ENCODE results near the gene ZFP64. TPM values are rescaled to one million over a fixed set of nuclear protein-coding genes. Genes with fewer than 3 reads are reported as not detected.
A peak's percentile ranks its signal among the peaks of the same experiment; 100 is the strongest.

Gene ZFP64
- total RNA-seq, result 23.6 to 25.9 TPM (median 24.7 TPM) in 3 replicates

- DNase-seq (ENCODE audit: low spot score in 2 of 2, unreplicated experiment in 2 of 2), result peak; percentile 52 to 78
- H3K9me3 Mint-ChIP-seq, result no peaks in the 10 kb centered on the region
- H3K27me3 Mint-ChIP-seq (ENCODE audit: low read depth), result no peaks in the 10 kb centered on the region
- peaks cover 4% of the 10 kb centered on the region for H3K36me3 Mint-ChIP-seq
- H3K4me1 Mint-ChIP-seq, result peaks cover 20% of the 10 kb centered on the region
- peak within 1 kb of the TSS; percentile 93 for H3K27ac Mint-ChIP-seq
- TF ChIP-seq, protein P1, sequence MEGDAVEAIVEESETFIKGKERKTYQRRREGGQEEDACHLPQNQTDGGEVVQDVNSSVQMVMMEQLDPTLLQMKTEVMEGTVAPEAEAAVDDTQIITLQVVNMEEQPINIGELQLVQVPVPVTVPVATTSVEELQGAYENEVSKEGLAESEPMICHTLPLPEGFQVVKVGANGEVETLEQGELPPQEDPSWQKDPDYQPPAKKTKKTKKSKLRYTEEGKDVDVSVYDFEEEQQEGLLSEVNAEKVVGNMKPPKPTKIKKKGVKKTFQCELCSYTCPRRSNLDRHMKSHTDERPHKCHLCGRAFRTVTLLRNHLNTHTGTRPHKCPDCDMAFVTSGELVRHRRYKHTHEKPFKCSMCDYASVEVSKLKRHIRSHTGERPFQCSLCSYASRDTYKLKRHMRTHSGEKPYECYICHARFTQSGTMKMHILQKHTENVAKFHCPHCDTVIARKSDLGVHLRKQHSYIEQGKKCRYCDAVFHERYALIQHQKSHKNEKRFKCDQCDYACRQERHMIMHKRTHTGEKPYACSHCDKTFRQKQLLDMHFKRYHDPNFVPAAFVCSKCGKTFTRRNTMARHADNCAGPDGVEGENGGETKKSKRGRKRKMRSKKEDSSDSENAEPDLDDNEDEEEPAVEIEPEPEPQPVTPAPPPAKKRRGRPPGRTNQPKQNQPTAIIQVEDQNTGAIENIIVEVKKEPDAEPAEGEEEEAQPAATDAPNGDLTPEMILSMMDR (IDR thresholded peaks at IDR 0.05; ENCODE audit: unreplicated experiment), result no peak
- H3K4me3 Mint-ChIP-seq, result peak within 1 kb of the TSS; percentile 90
Observed at GRCh38 chr20:52191132-52191915, at the start of gene ZFP64. Gene ZFP64, minus strand, starts transcription at chr20:52191779. Its CDS starts 143 bp downstream, at chr20:52191636.

DNA sequence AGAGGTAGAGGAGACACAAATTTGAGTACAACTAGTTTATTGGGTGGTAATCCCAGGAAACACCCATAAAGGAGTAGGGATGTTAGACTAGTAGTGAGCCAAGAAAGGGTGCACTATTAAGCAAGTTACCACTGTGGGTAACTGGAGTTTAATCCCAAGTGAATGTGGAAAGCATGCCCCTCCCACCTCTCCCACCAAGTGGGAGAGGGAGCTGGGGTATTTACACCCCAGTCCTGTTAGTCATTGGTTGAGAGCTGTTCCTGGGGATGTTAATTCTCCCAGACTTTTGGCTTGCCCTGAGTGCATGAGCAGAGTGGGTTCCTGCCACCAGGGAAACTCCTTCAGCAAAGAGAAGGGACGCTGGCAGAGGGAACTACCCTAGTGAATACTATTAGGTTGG is 49.2 kb upstream of the ZFP64 start:
- H3K36me3 Mint-ChIP-seq, result no peaks in the 10 kb centered on the region
- H3K9me3 Mint-ChIP-seq, result no peaks in the 10 kb centered on the region
- no peak overlapping the region for H3K4me3 Mint-ChIP-seq
- TF ChIP-seq, protein P1 (IDR thresholded peaks at IDR 0.05; ENCODE audit: unreplicated experiment), result no peak
- H3K4me1 Mint-ChIP-seq, result no peaks in the 10 kb centered on the region
- DNase-seq (ENCODE audit: low spot score in 2 of 2, unreplicated experiment in 2 of 2), result no peak
- H3K27ac Mint-ChIP-seq, result no peak overlapping the region
- H3K27me3 Mint-ChIP-seq (ENCODE audit: low read depth), result peaks cover 33% of the 10 kb centered on the region

GRCh38 chr20:52239102-52239501 is 47.5 kb upstream of the ZFP64 start:
- H3K27ac Mint-ChIP-seq, result no peak overlapping the region
- TF ChIP-seq, protein P1 (IDR thresholded peaks at IDR 0.05; ENCODE audit: unreplicated experiment), result no peak
- no peaks in the 10 kb centered on the region for H3K36me3 Mint-ChIP-seq
- no peaks in the 10 kb centered on the region for H3K4me1 Mint-ChIP-seq
- no peaks in the 10 kb centered on the region for H3K9me3 Mint-ChIP-seq
- no peak for DNase-seq (ENCODE audit: low spot score in 2 of 2, unreplicated experiment in 2 of 2)
- H3K27me3 Mint-ChIP-seq (ENCODE audit: low read depth), result peaks cover 29% of the 10 kb centered on the region
- H3K4me3 Mint-ChIP-seq, result no peak overlapping the region

GRCh38 chr20:52236292-52236691 is 44.7 kb upstream of the ZFP64 start:
- no peaks in the 10 kb centered on the region for H3K36me3 Mint-ChIP-seq
- no peak for DNase-seq (ENCODE audit: low spot score in 2 of 2, unreplicated experiment in 2 of 2)
- TF ChIP-seq, protein P1 (IDR thresholded peaks at IDR 0.05; ENCODE audit: unreplicated experiment), result no peak
- H3K4me3 Mint-ChIP-seq, result no peak overlapping the region
- H3K4me1 Mint-ChIP-seq, result peaks cover 1% of the 10 kb centered on the region
- H3K27ac Mint-ChIP-seq, result no peak overlapping the region
- peaks cover 36% of the 10 kb centered on the region for H3K27me3 Mint-ChIP-seq (ENCODE audit: low read depth)
- H3K9me3 Mint-ChIP-seq, result no peaks in the 10 kb centered on the region

DNA sequence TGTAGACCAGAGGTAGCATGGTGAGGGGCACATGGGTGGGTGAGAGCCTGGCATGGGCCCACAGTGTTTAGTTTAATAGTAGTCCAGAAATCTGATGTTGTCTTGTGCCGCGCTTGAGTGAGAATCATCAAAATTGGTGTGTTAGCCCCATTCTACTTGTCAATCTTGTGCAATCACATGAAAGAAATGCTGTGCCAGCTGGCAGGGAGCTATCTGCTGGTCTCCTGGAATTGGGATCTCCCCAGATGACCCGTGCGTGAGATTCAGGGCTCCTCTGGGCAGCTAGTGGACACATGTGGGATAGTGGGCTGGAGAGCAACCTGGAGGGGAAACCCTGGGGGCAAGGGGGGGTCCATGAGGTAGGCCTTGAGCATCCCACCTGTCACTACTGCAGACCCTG is 43.5 kb upstream of the ZFP64 start:
- H3K4me1 Mint-ChIP-seq, result peaks cover 9% of the 10 kb centered on the region
- no peaks in the 10 kb centered on the region for H3K36me3 Mint-ChIP-seq

More for the DNA sequence above, 43.5 kb upstream of the ZFP64 start:
- DNase-seq (ENCODE audit: low spot score in 2 of 2, unreplicated experiment in 2 of 2), result no peak
- no peak overlapping the region for H3K4me3 Mint-ChIP-seq
- no peak overlapping the region for H3K27ac Mint-ChIP-seq
- no peaks in the 10 kb centered on the region for H3K9me3 Mint-ChIP-seq
- peaks cover 27% of the 10 kb centered on the region for H3K27me3 Mint-ChIP-seq (ENCODE audit: low read depth)
- TF ChIP-seq, protein P1 (IDR thresholded peaks at IDR 0.05; ENCODE audit: unreplicated experiment), result no peak
